ENCODE data around the gene SPATS2. TPM values are rescaled to one million over a fixed set of nuclear protein-coding genes. Genes with fewer than 3 reads are reported as not detected.

SPATS2 gene
- total and polyA plus RNA-seq, 10 of the 15 experiments (the other 5 are each of a cell fraction or from before 2014, with no cell fraction given), result 9.0 to 54.2 (median 27.5) TPM

- DNase-seq (ENCODE audit: low read depth, low spot score), result no peak
- Histone ChIP-seq H3K36me3 (ENCODE audit: control insufficient read depth in 2 of 2, insufficient read depth in 2 of 2, low read length in 1 of 2) (peaks cover 2 to 24% of the 10 kb centered on the region in 2 experiments), H3K9me3 (replicated peaks; ENCODE audit: control insufficient read depth, insufficient read depth, low read length) (no peaks in the 10 kb centered on the region), H3K4me3 (no peak overlapping the region), H3K9ac (ENCODE audit: control insufficient read depth, insufficient read depth, low read length) (no peak overlapping the region), H3K27me3 (replicated peaks in 1 of 2; ENCODE audit: control insufficient read depth in 2 of 2, insufficient read depth in 2 of 2, low read length in 1 of 2) (no peaks in the 10 kb centered on the region), H2AFZ (ENCODE audit: control insufficient read depth, low read depth, low read length) (no peak overlapping the region), H3K4me1 (ENCODE audit: control insufficient read depth, insufficient read depth, low read length) (peaks cover 5% of the 10 kb centered on the region), H3K79me2 (ENCODE audit: control insufficient read depth, insufficient read depth, low read length) (no peaks in the 10 kb centered on the region), H3K27ac (ENCODE audit: control insufficient read depth, insufficient read depth) (no peak overlapping the region), H3K4me2 (ENCODE audit: control insufficient read depth, insufficient read depth) (no peak overlapping the region), H4K20me1 (ENCODE audit: control insufficient read depth, insufficient read depth) (no peaks in the 10 kb centered on the region)
- WGBS (ENCODE audit: insufficient coverage, insufficient replicate concordance, low lambda C conversion rate, missing lambda C conversion rate), result 100% methylated on average over 4 of the region's 4 CpGs
- CTCF ChIA-PET, result interaction anchor here (1.0 to 1.4 kb wide), 3 partner anchors 91 to 133 kb away, joined by 3 to 7 read pairs (median 3); no protein-coding TSS in a partner anchor
- no peak for ATAC-seq
- no peak for FAIRE-seq
- in situ Hi-C loops (cut with MboI), result no loop called here
- SMC1A ChIA-PET (ENCODE audit: uncharacterized antibody, unreplicated experiment), result interaction anchor here (0.8 to 1.4 kb wide), 3 partner anchors 19 to 131 kb away, joined by 3 to 4 read pairs (median 3); no protein-coding TSS in a partner anchor
- TF ChIP-seq BRCA1 (IDR thresholded peaks at IDR 0.05; ENCODE audit: low read depth, low read length), result no peak
- no peak for TF ChIP-seq FOS (IDR thresholded peaks at IDR 0.05; ENCODE audit: borderline replicate concordance, extremely low read depth, insufficient read length)
- no peak for TF ChIP-seq NFYA (IDR thresholded peaks at IDR 0.05; ENCODE audit: borderline replicate concordance, low read depth, low read length)
- no peak for TF ChIP-seq SRF (IDR thresholded peaks at IDR 0.05; ENCODE audit: low read depth in 2 of 2, low read length in 2 of 2)
- TF ChIP-seq USF2 (IDR thresholded peaks at IDR 0.05; ENCODE audit: borderline replicate concordance, low read depth, low read length), result no peak
- no peak for TF ChIP-seq YY1 (IDR thresholded peaks at IDR 0.05; ENCODE audit: low read depth, low read length)
- TF ChIP-seq SMC3 (IDR thresholded peaks at IDR 0.05; ENCODE audit: borderline replicate concordance, low read length), result no peak
- TF ChIP-seq FOXM1 (IDR thresholded peaks at IDR 0.05; ENCODE audit: low read depth, low read length), result no peak
- no peak for TF ChIP-seq SP1 (IDR thresholded peaks at IDR 0.05; ENCODE audit: low read depth, low read length)
- no peak for TF ChIP-seq IKZF2 (IDR thresholded peaks at IDR 0.05)
- no peak for TF ChIP-seq MEF2A (IDR thresholded peaks at IDR 0.05; ENCODE audit: insufficient read depth, low read depth, low read length)
- TF ChIP-seq, protein P1, sequence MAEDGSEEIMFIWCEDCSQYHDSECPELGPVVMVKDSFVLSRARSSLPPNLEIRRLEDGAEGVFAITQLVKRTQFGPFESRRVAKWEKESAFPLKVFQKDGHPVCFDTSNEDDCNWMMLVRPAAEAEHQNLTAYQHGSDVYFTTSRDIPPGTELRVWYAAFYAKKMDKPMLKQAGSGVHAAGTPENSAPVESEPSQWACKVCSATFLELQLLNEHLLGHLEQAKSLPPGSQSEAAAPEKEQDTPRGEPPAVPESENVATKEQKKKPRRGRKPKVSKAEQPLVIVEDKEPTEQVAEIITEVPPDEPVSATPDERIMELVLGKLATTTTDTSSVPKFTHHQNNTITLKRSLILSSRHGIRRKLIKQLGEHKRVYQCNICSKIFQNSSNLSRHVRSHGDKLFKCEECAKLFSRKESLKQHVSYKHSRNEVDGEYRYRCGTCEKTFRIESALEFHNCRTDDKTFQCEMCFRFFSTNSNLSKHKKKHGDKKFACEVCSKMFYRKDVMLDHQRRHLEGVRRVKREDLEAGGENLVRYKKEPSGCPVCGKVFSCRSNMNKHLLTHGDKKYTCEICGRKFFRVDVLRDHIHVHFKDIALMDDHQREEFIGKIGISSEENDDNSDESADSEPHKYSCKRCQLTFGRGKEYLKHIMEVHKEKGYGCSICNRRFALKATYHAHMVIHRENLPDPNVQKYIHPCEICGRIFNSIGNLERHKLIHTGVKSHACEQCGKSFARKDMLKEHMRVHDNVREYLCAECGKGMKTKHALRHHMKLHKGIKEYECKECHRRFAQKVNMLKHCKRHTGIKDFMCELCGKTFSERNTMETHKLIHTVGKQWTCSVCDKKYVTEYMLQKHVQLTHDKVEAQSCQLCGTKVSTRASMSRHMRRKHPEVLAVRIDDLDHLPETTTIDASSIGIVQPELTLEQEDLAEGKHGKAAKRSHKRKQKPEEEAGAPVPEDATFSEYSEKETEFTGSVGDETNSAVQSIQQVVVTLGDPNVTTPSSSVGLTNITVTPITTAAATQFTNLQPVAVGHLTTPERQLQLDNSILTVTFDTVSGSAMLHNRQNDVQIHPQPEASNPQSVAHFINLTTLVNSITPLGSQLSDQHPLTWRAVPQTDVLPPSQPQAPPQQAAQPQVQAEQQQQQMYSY (CRISPR knock-in tag; IDR thresholded peaks at IDR 0.05), result no peak
- TF ChIP-seq CHD2 (IDR thresholded peaks at IDR 0.05; ENCODE audit: borderline replicate concordance, low read depth, low read length), result no peak
- no peak for TF ChIP-seq MEF2B (IDR thresholded peaks at IDR 0.05; ENCODE audit: partially characterized antibody, poor library complexity, severe bottlenecking)
- no peak for TF ChIP-seq TAF1 (IDR thresholded peaks at IDR 0.05; ENCODE audit: borderline replicate concordance, low read depth, low read length)
- TF ChIP-seq NR2F1 (conservative IDR thresholded peaks at IDR 0.05), result no peak
- no peak for TF ChIP-seq JUNB (IDR thresholded peaks at IDR 0.05)
- no peak for TF ChIP-seq ASH2L (IDR thresholded peaks at IDR 0.05; ENCODE audit: borderline replicate concordance, low read depth)
- no peak for TF ChIP-seq STAT3 (IDR thresholded peaks at IDR 0.05; ENCODE audit: low read depth, low read length)
- no peak for TF ChIP-seq RB1 (IDR thresholded peaks at IDR 0.05; ENCODE audit: borderline replicate concordance)
- BruUV-seq (replicated peaks), result no TSS peak
- RAD21 ChIA-PET (ENCODE audit: unreplicated experiment), result no interaction called here
- POLR2A ChIA-PET, result interaction anchor here (0.5 kb wide), 1 partner anchor 165 kb away, joined by 5 read pairs; no protein-coding TSS in a partner anchor
- intact Hi-C loops (cut with micrococcal nuclease; ENCODE audit: unreplicated experiment), result no loop called here
Observed at GRCh38 chr12:49489720-49490119, 122.5 kb downstream of the SPATS2 start.
